DOHH2 (cell line): Measurements from ENCODE around the gene SENP6.

Experiments used
- CTCF ChIP-seq: fragments of 200-600 bp; sonication (generic); IDR thresholded peaks from one replicate; pipeline ENCODE4 v1.5.1; 2014; ENCODE audit warnings: antibody characterized with exemption, mild to moderate bottlenecking, low read depth, low read length; ENCODE audit not compliant: poor library complexity, severe bottlenecking
- EZH2phosphoT487 ChIP-seq: fragments of 200-600 bp; sonication (generic); IDR thresholded peaks from 2 replicates; pipeline ENCODE4 v1.6.1; 2017; ENCODE audit warnings: borderline replicate concordance, mild to moderate bottlenecking, antibody characterized with exemption, low read length, moderate library complexity, mixed read lengths

DNA sequence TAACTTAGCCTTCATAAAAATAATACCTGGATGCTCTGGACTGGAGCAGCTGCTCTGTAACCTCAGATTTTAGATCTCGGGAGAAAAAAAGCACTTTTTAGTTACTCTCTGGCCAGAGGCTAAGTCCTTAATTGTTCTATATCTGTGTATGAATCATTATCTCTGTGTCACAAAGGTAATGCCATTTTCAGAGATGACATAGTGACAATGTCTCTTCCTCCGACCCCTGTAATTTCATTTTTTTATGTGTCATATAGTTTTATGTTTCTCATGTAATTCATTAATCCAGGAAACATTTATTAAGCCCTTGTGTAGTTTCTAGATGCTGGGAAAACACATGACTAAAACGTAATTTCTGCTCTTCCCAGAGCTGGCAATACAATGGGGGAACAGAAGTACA, 55.6 kb downstream of the SENP6 start:
- TF ChIP-seq EZH2phosphoT487: no peak
- no peak for TF ChIP-seq CTCF
